Ishikawa (cell line): ENCODE data around the gene DMD.

ENCODE experiments used
- TAF1 ChIP-seq: IDR thresholded peaks from 2 replicates; pipeline ENCODE4 v1.6.1; 2012; ENCODE audit warnings: low read depth, mild to moderate bottlenecking
- TF ChIP-seq, protein P1 (sequence below): IDR thresholded peaks from 2 replicates; pipeline ENCODE4 v1.6.1; 2012

DNA sequence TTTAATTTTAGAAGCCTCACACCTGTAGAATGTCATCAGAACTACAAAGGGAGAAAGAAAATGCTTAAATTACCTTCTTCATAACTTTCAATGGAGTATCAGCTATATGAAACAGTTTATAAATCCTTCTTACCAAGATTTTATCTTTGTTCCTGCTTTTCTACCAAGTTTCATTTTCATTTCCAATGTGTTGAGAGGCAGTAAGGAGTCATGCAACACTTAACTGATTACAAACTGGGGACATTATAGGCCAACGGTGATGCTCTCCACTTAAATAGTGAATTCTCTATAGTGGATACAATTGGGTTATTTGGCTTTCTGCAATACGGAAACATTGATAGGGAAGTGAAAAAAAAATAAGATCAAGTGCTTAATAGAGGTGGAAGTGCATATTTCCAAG lies 1994.3 kb downstream of the DMD start:
- TF ChIP-seq, protein P1, sequence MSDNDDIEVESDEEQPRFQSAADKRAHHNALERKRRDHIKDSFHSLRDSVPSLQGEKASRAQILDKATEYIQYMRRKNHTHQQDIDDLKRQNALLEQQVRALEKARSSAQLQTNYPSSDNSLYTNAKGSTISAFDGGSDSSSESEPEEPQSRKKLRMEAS, result no peak
- TF ChIP-seq TAF1, result no peak
